BJ (cell line): Measurements from ENCODE around the gene TRIP4. TPM values are rescaled to one million over a fixed set of nuclear protein-coding genes. Genes with fewer than 3 reads are reported as not detected.

Experiments
- CTCF ChIA-PET: fragments of 350-600 bp; formaldehyde crosslinking; extraction: SDS; loops from one replicate; lab custom pipeline; 2021; ENCODE audit warnings: antibody characterized with exemption, inconsistent platforms; lab: Yijun Ruan, JAX
- POLR2A ChIA-PET: fragments of 300-600 bp; sonication (Branson Sonifier 250); formaldehyde crosslinking; extraction: SDS; loops from one replicate; lab custom pipeline; 2021; ENCODE audit warnings: antibody characterized with exemption; lab: Charles Lee
- DNase-seq: peaks from one replicate; pipeline ENCODE4 v3.0.0-alpha.2; 2011; ENCODE audit warnings: low read depth
- H3K27me3 ChIP-seq: 2 replicates; pipeline ENCODE4 v1.6.0; 2011; ENCODE audit warnings: low read length; ENCODE audit not compliant: control insufficient read depth, insufficient read depth
- H3K36me3 ChIP-seq: 2 replicates; pipeline ENCODE4 v1.5.1; 2011; ENCODE audit warnings: low read length; ENCODE audit not compliant: control insufficient read depth, insufficient read depth
- H3K4me3 ChIP-seq: 2 replicates; pipeline ENCODE4 v1.5.1; 2011; ENCODE audit warnings: low read depth, mild to moderate bottlenecking, control low read depth, low read length
- CTCF ChIP-seq: IDR thresholded peaks from 2 replicates; pipeline ENCODE4 v1.5.1; 2011; ENCODE audit warnings: low read depth, mild to moderate bottlenecking, control low read depth, inconsistent platforms, low read length, moderate library complexity; ENCODE audit not compliant: insufficient read depth
- polyA plus RNA-seq: library from polyadenylated mRNA; depleted of rRNA; stranded (reverse); fragments of >200 nt; gene quantifications from 2 replicates; pipeline ENCODE4 v1.2.3, GENCODE V29; 2011

TRIP4 gene
- polyA plus RNA-seq, 1 experiment: 14.3 TPM

- POLR2A ChIA-PET: no interaction called here
- DNase-seq: no peak
- no peak for TF ChIP-seq CTCF
- CTCF ChIA-PET: interaction anchor here (1.8 kb wide), 1 partner anchor 258 kb away, joined by 11 read pairs; no protein-coding TSS in a partner anchor
- H3K36me3 ChIP-seq: peaks cover 1% of the 10 kb centered on the region; the same call in 1 of the 2 replicates
- H3K27me3 ChIP-seq: no peaks in the 10 kb centered on the region
- H3K4me3 ChIP-seq: no peak overlapping the region
These were observed 36.3 kb downstream of the TRIP4 start for GRCh38 chr15:64423970-64424369.

GRCh38 chr15:64425221-64425620, 37.6 kb downstream of the TRIP4 start:
- CTCF ChIA-PET: interaction anchor here (1.6 to 4.8 kb wide), 3 partner anchors 38 to 303 kb away, joined by 3 to 24 read pairs (median 11); partner anchors contain the start of gene TRIP4
- no peak overlapping the region for H3K4me3 ChIP-seq
- H3K36me3 ChIP-seq: peaks cover 1% of the 10 kb centered on the region; the same call in 1 of the 2 replicates
- no peak for TF ChIP-seq CTCF
- POLR2A ChIA-PET: interaction anchor here (0.7 kb wide), 1 partner anchor 254 kb away, joined by 3 read pairs; no protein-coding TSS in a partner anchor
- no peak for DNase-seq
- no peaks in the 10 kb centered on the region for H3K27me3 ChIP-seq

- TF ChIP-seq CTCF: peak; percentile 19; the same call in 1 of the 2 replicates
- Histone ChIP-seq H3K4me3 (no peak overlapping the region), H3K36me3 (peaks cover 1% of the 10 kb centered on the region; the same call in 1 of the 2 replicates), H3K27me3 (no peaks in the 10 kb centered on the region)
- ChIA-PET POLR2A (no interaction called here), CTCF (interaction anchor here (0.6 to 4.8 kb wide), 7 partner anchors 39 to 304 kb away, joined by 3 to 27 read pairs (median 4); partner anchors contain the start of gene TRIP4)
- DNase-seq: no peak
These were observed 39.3 kb downstream of the TRIP4 start for GRCh38 chr15:64426845-64427465.

GRCh38 chr15:64429448-64429847, 41.8 kb downstream of the TRIP4 start:
- DNase-seq: no peak
- TF ChIP-seq CTCF: no peak
- H3K27me3 ChIP-seq: no peaks in the 10 kb centered on the region
- peaks cover 1% of the 10 kb centered on the region for H3K36me3 ChIP-seq
- POLR2A ChIA-PET: no interaction called here
- CTCF ChIA-PET: interaction anchor here (3.2 to 4.8 kb wide), 2 partner anchors 252 to 298 kb away, joined by 24 to 27 read pairs; no protein-coding TSS in a partner anchor
- no peak overlapping the region for H3K4me3 ChIP-seq

GRCh38 chr15:64430000-64430735, 42.5 kb downstream of the TRIP4 start:
- CTCF ChIA-PET: interaction anchor here (0.7 to 1.0 kb wide), 5 partner anchors 11 to 276 kb away, joined by 3 to 5 read pairs (median 3); no protein-coding TSS in a partner anchor
- peak; percentile 77 for DNase-seq
- Histone ChIP-seq H3K27me3 (no peaks in the 10 kb centered on the region), H3K4me3 (no peak overlapping the region), H3K36me3 (peaks cover 1% of the 10 kb centered on the region)
- no peak for TF ChIP-seq CTCF
- POLR2A ChIA-PET: interaction anchor here (0.5 to 0.6 kb wide), 2 partner anchors 214 to 1087 kb away, joined by 9 to 20 read pairs; no protein-coding TSS in a partner anchor
